ENCODE measurements around the gene DPPA2.
"Not testable (repeated sequence)": the region's sequence is repeated elsewhere in the genome, so short reads cannot be mapped to it uniquely, and the experiment has no call there.

DPPA2 gene, protein sequence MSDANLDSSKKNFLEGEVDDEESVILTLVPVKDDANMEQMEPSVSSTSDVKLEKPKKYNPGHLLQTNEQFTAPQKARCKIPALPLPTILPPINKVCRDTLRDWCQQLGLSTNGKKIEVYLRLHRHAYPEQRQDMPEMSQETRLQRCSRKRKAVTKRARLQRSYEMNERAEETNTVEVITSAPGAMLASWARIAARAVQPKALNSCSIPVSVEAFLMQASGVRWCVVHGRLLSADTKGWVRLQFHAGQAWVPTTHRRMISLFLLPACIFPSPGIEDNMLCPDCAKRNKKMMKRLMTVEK

DNA sequence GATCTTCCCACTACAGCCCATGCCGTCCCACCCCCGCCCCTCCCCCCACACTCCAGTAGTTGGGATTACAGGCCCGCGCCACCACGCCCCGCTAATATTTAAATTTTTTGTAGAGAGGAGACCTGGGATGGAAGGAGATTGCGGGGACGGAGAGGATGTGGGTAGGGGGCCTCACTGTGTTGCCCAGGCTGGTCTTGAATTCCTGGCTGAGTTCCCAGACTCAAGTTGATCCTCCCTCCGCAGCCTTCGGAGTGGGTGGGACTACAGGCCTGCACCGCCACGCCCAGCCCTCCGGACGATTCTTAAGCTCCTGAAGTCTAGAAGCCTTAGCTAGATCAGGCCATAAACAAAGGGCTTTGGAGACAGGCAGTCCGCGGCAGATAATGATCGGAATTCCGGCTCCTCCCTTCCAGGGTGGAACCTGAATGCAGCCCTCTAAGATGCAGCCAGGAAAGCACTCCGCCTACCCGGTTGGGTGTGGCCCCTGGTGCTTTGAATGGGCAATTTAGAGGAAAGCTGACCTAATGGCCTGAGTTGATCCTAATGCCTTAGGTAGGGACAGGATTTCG, at the start of gene DPPA2:
Gene DPPA2, minus strand, starts transcription at position 356 of the 569 bp plus-strand sequence. CDS start 1,975 bp downstream, outside the sequence.
- no peak for DNase-seq

GRCh38 chr3:109364088-109364487, 47.8 kb upstream of the DPPA2 start:
- no peak for DNase-seq

DNA sequence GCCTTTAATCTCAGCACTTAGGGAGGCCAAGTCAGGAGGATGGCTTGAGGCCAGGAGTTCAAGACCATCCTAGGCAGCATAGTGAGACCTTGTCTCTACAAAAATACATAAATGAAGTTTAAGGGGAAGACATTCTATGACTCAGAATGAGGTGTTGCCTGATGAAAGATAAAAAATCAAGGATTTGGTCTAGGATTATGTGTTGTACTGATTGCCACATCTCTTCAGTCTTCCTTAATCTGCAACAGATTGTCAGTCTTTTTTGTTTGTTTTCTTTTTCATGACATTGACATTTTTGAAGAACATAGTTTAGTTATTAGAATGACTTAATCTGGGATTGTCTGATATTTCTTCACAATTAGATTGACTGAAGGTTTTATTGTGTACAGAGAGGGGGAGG, 47.3 kb upstream of the DPPA2 start:
- no peak for DNase-seq

GRCh38 chr3:109362823-109363222, 46.5 kb upstream of the DPPA2 start:
- no peak for DNase-seq

DNA sequence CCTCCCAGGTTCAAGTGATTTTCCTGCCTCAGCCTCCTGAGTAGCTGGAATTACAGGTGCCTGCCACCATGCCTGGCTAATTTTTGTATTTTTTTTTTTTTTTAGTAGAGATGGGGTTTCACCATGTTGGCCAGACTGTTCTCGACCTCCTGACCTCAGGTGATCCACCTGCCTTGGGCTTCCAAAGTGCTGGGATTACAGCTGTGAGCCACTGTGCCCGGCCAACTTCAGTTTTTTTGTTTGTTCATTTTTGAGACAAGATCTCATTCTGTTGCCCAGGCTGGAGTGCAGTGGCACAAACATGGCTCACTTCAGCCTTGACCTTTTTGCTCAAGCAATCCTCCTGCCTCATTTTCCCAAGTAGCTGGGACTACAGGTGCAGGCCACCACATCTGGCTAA, 42.5 kb upstream of the DPPA2 start:
- DNase-seq: not testable (repeated sequence)

DNA sequence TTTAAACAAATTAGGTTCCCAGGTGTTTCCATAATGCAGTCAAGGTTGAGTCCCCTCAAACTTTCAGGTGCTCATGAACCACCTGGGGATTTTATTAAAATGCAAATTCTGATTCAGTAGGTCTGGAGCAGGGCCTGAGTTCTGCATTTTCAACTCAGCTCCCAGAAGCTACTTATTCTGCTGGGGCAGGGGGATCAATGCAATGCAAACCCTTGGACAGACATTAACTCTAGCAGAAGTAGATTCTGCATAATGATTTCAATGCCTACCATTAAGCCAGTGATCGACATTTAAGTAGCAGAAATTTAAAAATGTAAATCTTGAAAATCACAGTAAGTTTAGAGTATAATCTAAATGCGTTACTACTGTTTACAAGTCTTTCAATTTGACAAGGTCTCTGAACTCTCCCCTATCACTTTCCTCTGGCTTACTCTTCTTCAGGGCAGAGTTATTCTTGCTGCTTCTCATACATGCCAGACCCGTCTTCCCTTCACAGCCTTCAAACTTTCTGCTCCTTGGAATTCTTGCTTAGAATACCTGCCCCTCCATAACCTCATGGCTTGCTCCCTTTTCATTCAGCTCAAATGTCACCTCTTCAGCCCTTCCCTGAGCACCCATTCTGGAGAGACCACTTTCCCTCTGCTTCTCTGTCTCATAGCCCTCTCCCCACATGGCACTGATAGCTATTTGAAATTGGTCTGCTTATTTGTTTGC, 40.3 kb upstream of the DPPA2 start:
- no peak for DNase-seq

GRCh38 chr3:109355625-109356441, 39.5 kb upstream of the DPPA2 start:
- DNase-seq: no peak

DNA sequence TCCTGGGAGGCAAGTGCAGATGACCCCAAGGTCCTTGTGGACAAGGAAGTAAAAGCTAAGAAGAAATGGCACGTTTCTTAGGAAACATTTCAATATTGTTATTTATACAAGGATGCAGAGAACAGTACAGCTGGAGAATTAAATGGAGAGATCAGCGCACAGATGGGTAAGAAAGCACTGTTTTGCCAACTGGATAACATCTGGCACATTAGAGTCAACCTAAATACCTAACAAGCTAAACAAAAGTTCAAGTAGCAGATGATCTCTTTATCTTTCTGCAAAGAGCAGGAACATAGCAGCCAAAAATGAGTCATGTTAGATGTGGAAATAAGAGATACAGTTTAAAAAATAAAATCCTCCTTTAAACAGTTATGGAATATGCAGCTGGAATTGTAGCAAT, 36.7 kb upstream of the DPPA2 start:
- DNase-seq: no peak

DNA sequence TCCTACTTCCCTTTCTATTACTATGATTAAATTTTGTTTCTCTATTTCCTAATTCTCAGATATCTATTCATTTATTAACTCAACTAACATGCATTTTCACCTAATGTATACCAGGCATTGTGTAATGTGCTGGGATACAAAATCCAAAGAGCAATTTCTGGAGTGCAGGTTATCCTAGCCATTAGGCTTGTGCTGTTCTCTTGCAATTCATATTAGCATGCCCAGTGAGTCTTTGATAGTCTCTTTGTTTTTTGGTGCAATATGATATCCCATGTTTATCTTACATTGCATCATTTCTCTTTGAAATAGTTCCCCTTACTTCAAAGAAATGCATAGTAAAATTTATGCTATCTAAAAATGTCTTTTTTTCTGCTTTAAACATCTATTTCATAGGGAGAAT, 34.9 kb upstream of the DPPA2 start:
- DNase-seq: no peak

GRCh38 chr3:109346770-109347295, 30.5 kb upstream of the DPPA2 start:
- no peak for DNase-seq

DNA sequence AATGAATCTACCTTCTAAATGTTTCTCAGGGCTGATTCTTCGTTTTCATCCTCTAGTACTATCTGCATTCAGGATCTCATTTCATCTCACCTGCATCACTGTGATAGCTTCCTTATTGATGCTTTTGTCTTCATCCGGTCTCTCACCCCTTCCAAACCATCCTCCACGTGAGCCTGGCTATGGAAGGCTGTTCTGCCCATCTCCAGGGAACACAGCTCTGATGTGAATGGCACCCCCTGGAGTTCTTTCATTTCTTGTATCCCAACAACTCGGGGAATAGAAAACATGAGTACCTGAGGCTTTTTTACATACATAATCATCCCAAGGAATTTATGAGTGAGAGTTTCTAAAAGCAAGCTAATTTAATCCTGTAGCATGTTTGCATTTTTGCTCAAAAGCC, 29.8 kb upstream of the DPPA2 start:
- DNase-seq: no peak

GRCh38 chr3:109339714-109340648, 23.7 kb upstream of the DPPA2 start:
- no peak for DNase-seq

GRCh38 chr3:109339197-109339596, 22.9 kb upstream of the DPPA2 start:
- DNase-seq: no peak

DNA sequence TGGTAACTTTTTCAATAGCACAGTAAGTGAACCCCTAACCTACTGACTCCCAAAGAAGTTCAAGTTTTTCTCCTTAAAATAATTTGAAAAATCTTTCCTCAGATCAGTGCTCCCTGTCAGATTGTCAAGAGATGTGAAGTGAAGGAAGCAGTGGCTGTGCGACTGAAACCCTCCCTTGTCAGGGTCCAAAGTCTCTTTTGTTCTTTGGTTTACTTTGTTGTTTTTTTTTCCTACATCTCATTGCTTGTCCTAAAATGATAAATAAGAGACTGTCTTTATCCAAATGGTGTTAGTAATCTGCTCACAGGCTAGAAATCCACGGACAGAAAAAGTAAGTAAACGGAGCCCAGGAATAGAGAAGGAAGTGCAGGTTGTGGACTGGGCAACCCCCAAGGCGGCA, 22.0 kb upstream of the DPPA2 start:
- DNase-seq: no peak

GRCh38 chr3:109337393-109337792, 21.1 kb upstream of the DPPA2 start, which contains the start of gene DPPA4:
Gene DPPA4 (minus strand): TSS chr3:109337546. CDS start chr3:109337517, 29 bp downstream.
- no peak for DNase-seq

DNA sequence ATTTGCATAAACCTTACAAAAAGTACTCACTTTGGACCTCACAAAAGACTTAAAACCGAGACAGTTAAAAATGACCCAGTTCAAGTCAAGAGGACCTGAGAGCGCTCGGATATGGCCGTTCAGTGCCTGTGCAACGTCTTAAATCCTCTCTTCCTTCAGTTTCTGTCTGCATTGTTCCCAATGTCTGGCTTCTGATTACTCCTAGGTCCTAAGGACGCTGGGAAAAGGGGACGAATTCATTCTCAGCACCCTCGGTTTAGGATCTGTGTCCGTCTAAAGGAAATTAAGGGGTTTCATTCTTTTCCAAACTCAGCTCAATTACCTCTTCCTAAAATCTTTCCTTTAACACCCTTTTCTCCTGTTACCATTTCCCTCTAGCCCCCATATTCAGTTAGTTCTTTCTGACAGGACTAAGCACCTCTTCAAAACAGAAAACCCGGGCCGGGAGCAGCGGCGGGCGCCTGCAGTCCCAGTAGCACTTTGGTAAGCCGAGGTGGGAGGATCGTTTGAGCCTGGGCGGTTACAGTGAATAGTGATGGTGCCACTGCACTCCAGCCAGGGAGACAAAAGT, 20.1 kb upstream of the DPPA2 start:
- peak; percentile 25 for DNase-seq

DNA sequence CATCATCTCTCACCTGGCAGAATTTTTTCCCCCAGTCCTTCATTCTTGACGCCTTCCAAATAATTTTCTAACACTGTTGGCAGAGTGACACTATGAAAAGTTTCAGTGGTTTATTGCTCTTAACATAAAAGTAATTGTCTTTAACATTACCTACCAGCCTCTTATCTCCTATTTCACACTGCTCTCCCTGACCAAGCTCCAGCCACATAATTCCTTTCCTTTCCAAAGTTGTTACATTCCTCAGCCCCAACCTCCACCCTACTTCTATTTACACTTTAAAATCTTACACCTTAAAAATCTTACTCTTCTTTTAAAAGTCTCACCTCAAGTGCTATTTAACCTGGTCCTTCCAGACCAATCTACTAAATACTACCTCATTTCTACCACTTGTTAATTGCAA, 18.3 kb upstream of the DPPA2 start:
- DNase-seq: no peak

DNA sequence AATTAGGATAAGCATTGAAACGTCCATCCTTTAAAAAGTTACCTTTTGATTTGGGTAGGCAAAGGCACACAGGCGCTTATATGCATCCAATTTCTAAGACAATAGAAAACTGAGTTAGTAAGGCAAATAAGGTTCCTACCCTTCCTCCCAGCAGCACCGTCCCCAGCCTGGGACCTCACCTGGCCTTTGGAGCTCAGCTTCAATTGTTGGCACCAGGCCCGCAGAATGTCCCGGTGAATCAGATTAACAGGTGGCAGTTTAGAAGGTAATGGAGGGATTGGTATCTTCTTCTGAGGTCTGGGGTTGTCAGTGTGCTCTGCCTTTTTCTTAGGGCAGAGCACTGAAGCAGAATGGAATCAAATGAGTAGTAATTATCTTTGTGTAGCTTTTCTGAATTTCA, 15.4 kb upstream of the DPPA2 start:
- no peak for DNase-seq

DNA sequence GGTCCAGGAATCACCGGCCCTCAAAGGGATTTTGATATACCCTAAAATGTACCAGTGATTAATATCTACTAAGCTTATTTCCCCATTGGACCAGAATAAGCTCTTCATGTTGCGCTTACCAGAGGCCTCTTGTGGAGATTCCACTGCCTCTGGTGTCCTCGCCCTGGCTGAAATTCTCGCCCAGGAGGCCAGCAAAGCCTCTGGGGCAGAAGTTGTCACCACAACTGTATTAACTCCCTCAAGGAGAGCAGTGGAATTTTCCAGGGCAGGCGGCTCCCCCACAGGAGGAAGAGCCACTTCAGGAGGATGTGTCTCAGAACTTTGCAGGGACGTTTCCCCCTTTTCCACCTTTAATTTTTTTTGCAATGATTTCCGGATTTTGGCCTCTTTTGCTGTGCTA, 14.1 kb upstream of the DPPA2 start:
- no peak for DNase-seq

GRCh38 chr3:109328202-109328601, 11.9 kb upstream of the DPPA2 start:
- DNase-seq: no peak

DNA sequence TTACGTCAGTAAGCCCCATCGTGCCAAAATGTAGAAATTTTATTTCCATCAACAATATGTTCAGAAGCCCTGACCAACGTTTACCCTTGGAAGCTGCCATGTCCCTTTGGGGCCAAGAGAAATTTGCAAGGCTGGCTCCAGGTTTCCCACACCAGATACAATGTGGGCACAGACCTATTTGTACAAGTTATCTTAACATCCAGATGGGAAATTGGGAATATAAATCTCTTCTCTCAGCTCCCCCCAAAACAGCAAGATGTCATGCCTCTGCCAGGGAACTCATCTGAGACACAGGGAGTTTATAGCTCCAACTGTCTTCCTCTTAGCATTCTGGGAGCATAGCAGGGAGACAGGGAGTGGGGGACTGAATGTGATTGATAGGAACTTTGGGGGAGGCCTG, 9.3 kb upstream of the DPPA2 start:
- no peak for DNase-seq

DNA sequence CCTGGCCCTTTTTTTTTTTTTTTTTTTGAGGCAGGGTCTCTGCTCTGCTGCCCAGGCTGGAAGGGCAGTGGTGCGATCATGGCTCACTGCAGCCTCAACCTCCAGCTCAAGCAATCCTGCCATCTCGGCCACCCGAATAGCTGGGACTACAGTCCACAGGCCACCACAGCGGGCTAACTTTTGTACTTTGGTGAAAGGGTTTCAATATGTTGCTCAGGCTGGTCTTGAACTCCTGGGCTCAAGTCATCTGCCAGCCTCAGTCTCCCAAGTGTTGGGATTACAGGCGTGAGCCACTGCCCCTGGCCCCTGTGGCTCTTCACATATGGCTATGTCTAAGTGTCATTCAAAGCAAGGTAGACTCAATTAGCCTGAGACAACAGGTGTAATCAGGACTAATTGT, 8.8 kb upstream of the DPPA2 start:
- DNase-seq: no peak

Data from activated CD4-positive, alpha-beta T cell treated with anti-CD3 and anti-CD28 coated beads for 48 hours (primary cell).